GM13977 (cell line): Measurements from ENCODE around the gene MCF2L.
"Not testable (repeated sequence)": the region's sequence is repeated elsewhere in the genome, so short reads cannot be mapped to it uniquely, and the experiment has no call there.

ENCODE experiments used
- DNase-seq: peaks from one replicate; pipeline ENCODE4 v3.0.0; 2012; ENCODE audit warnings: low spot score
- CTCF ChIP-seq: IDR thresholded peaks from 2 replicates; pipeline ENCODE4 v1.5.1; 2012; ENCODE audit warnings: mild to moderate bottlenecking, control low read depth; ENCODE audit not compliant: insufficient read depth; ENCODE audit errors: extremely low read depth, missing control alignments
- in situ Hi-C: fragments of 300-500 bp; cut with MboI; formaldehyde crosslinking; loops from one replicate; pipeline ENCODE4 v1.12.0; 2022; ENCODE audit warnings: low sequenced_read_pairs, low pct_unique_long_range_greater_than_20kb, mixed read lengths, inconsistent platforms; ENCODE audit not compliant: unreplicated experiment

MCF2L gene

DNA sequence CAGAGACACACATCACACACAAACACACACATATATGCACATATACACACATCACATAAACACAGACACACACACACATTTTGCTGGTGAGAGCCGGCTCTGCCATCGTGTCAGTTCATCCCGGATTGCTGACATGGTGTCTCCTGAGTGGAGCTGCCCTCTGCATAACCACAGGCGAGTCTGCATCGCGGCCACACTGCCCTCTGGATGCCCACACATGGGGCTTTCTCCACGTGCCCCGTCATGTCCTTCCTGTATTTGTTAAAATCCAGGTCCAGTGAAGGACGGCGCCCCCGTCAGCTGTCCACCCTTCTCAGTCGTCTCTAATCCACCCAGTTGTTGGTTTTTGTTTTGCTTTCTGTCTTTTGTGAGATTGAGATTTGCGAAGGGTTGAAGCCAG, 84.0 kb downstream of the MCF2L start:
- in situ Hi-C loops, result no loop called here
- no peak for DNase-seq
- no peak for TF ChIP-seq CTCF

DNA sequence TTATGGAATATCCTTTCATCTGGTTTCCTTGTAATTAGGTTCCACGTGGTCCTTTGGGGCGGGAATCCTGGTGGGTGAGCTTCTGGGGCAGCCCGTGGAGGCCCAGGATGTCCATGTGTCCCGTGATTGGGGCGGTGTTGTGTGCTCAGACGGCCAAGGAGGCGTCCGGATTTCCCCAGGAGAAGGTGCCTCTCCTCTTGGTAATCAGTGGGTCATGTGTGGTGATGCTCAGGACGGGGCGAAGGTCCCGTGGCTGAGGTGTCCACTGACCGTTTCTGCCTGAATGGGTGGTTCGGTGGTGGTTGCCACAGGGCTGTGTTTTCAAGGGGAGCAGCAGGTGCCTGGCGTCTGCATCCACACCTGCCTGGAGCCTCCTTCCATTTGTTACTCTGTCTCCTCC, 84.4 kb downstream of the MCF2L start:
- DNase-seq, result no peak
- in situ Hi-C loops, result no loop called here
- TF ChIP-seq CTCF, result no peak

- TF ChIP-seq CTCF, result no peak
- no peak for DNase-seq
- in situ Hi-C loops, result no loop called here
Measured at GRCh38 chr13:113053801-113054604, 85.0 kb downstream of the MCF2L start.

- no peak for TF ChIP-seq CTCF
- in situ Hi-C loops, result no loop called here
- DNase-seq, result no peak
Measured at GRCh38 chr13:113057084-113057483, 88.1 kb downstream of the MCF2L start.

DNA sequence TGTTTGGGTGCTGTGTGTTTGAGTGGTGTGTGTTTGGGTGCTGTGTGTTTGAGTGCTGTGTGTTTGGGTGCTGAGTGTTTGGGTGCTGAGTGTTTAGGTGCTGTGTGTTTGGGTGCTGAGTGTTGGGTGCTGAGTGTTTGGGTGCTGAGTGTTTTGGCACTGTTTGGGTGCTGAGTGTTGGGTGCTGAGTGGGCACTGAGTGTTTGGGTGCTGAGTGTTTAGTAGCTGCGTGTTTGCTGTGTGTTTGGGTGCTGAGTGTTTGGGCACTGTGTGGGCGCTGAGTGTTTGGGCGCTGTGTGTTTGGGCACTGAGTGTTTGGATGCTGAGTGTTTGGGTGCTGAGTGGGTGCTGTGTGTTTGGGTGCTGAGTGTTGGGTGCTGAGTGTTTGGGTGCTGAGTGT, 88.5 kb downstream of the MCF2L start:
- DNase-seq, in situ Hi-C loops: not testable (repeated sequence)

GRCh38 chr13:113058129-113058987, 89.3 kb downstream of the MCF2L start:
- no peak for DNase-seq
- TF ChIP-seq CTCF, result no peak
- in situ Hi-C loops, result no loop called here
